HFF-Myc (cell line): ENCODE results near the gene GRID2IP.
"Not testable (repeated sequence)": the region's sequence is repeated elsewhere in the genome, so short reads cannot be mapped to it uniquely, and the experiment has no call there.

Source experiments
- DNase-seq: peaks from one replicate; pipeline ENCODE4 v3.0.0-alpha.2; 2011; ENCODE audit warnings: low read depth; ENCODE audit errors: extremely low read depth
- H3K4me3 ChIP-seq: replicated peaks from 2 replicates; pipeline ENCODE4 v1.5.1; 2011; ENCODE audit warnings: low read depth, mild to moderate bottlenecking, control low read depth, low read length
- CTCF ChIP-seq: IDR thresholded peaks from 2 replicates; pipeline ENCODE4 v1.5.1; 2012; ENCODE audit warnings: mild to moderate bottlenecking, low read depth, low read length, control low read depth; ENCODE audit errors: missing control alignments

The GRID2IP gene

GRCh38 chr7:6477318-6477660 is 74.0 kb downstream of the GRID2IP start:
- no peak for TF ChIP-seq CTCF
- DNase-seq = no peak

GRCh38 chr7:6476596-6477317 is 74.5 kb downstream of the GRID2IP start:
- no peak for DNase-seq
- no peak for TF ChIP-seq CTCF

More at GRCh38 chr7:6477318-6477660, 74.0 kb downstream of the GRID2IP start:
- H3K4me3 ChIP-seq = no peak overlapping the region

GRCh38 chr7:6475433-6476186 is 75.7 kb downstream of the GRID2IP start:
- no peak for TF ChIP-seq CTCF
- no peak for DNase-seq
- no peak overlapping the region for H3K4me3 ChIP-seq

More at GRCh38 chr7:6476596-6477317, 74.5 kb downstream of the GRID2IP start:
- no peak overlapping the region for H3K4me3 ChIP-seq

DNA sequence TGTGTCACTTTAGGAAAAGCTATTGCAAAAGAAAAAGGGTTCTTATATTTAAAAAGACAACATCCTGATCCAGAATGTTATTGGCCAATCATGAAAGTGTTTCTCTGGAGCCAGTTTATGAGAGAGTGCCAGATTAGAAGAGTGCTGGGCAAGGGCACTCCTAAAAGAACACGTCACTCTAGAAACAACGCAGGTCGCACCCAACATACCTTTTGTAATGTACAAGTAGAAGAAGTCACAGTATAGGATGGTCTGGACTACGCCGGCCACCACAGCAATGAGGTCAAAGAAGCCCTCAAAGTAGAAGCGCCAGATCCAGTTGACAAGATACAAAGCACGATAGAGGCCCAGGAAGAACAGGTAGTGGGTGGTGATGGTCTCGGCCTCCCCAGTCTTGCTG is 85.4 kb downstream of the GRID2IP start:
- no peak for DNase-seq
- no peak overlapping the region for H3K4me3 ChIP-seq
- no peak for TF ChIP-seq CTCF

- DNase-seq = not testable (repeated sequence)
Measured at GRCh38 chr7:6463609-6464008, 87.7 kb downstream of the GRID2IP start.

GRCh38 chr7:6461946-6462550 is 89.2 kb downstream of the GRID2IP start:
- DNase-seq = no peak
- no peak overlapping the region for H3K4me3 ChIP-seq
- TF ChIP-seq CTCF = no peak

More at GRCh38 chr7:6463609-6464008, 87.7 kb downstream of the GRID2IP start:
- H3K4me3 ChIP-seq = not testable (repeated sequence)

GRCh38 chr7:6460990-6461584 is 90.2 kb downstream of the GRID2IP start:
- no peak overlapping the region for H3K4me3 ChIP-seq
- no peak for DNase-seq
- no peak for TF ChIP-seq CTCF
